Osteocyte (in vitro differentiated cells): ENCODE results near the gene WIPF2. TPM values are rescaled to one million over a fixed set of nuclear protein-coding genes. Genes with fewer than 3 reads are reported as not detected.

Experiments used
- DNase-seq: peaks from one replicate; pipeline ENCODE4 v3.0.0; 2021; ENCODE audit warnings: mixed read lengths; ENCODE audit not compliant: unreplicated experiment; ENCODE audit errors: extremely low spot score
- H3K27ac Mint-ChIP-seq: one replicate; pipeline ENCODE4 v1.8.0; 2021; ENCODE audit warnings: mild to moderate bottlenecking, mixed read lengths; ENCODE audit not compliant: unreplicated experiment
- H3K27me3 Mint-ChIP-seq: one replicate; pipeline ENCODE4 v1.8.0; 2021; ENCODE audit warnings: mixed read lengths; ENCODE audit not compliant: unreplicated experiment
- H3K36me3 Mint-ChIP-seq: one replicate; pipeline ENCODE4 v1.8.0; 2021; ENCODE audit warnings: mixed read lengths; ENCODE audit not compliant: unreplicated experiment
- H3K4me1 Mint-ChIP-seq: one replicate; pipeline ENCODE4 v1.8.0; 2021; ENCODE audit warnings: mixed read lengths; ENCODE audit not compliant: unreplicated experiment
- H3K4me3 Mint-ChIP-seq: one replicate; pipeline ENCODE4 v1.8.0; 2021; ENCODE audit warnings: mild to moderate bottlenecking, moderate library complexity, mixed read lengths; ENCODE audit not compliant: unreplicated experiment
- H3K9me3 Mint-ChIP-seq: one replicate; pipeline ENCODE4 v1.8.0; 2021; ENCODE audit warnings: mixed read lengths; ENCODE audit not compliant: unreplicated experiment
- CTCF ChIP-seq: fragments of 200-600 bp; sonication (generic); IDR thresholded peaks from 2 replicates; pipeline ENCODE4 v1.5.0; 2021; ENCODE audit warnings: antibody characterized with exemption, mild to moderate bottlenecking, moderate library complexity
- total RNA-seq: library from RNA; stranded (reverse); gene quantifications from 2 replicates; pipeline ENCODE4 v1.2.1, GENCODE V29; 2021

The WIPF2 gene
- total RNA-seq, 1 donor from 2014 or later, result 28.3 TPM

GRCh38 chr17:40322358-40323315, 103.5 kb downstream of the WIPF2 start:
- H3K27ac Mint-ChIP-seq, result peak overlapping the region; percentile 99
- peaks cover 86% of the 10 kb centered on the region for H3K4me1 Mint-ChIP-seq
- H3K36me3 Mint-ChIP-seq, result no peaks in the 10 kb centered on the region
- no peaks in the 10 kb centered on the region for H3K9me3 Mint-ChIP-seq
- peak overlapping the region; percentile 97 for H3K4me3 Mint-ChIP-seq
- no peak for TF ChIP-seq CTCF
- DNase-seq, result no peak
- H3K27me3 Mint-ChIP-seq, result no peaks in the 10 kb centered on the region

- DNase-seq, result no peak
- peaks cover 3% of the 10 kb centered on the region for H3K36me3 Mint-ChIP-seq
- peak overlapping the region; percentile 97 for H3K4me3 Mint-ChIP-seq
- peaks cover 90% of the 10 kb centered on the region for H3K4me1 Mint-ChIP-seq
- peak overlapping the region; percentile 99 for H3K27ac Mint-ChIP-seq
- no peak for TF ChIP-seq CTCF
- H3K9me3 Mint-ChIP-seq, result no peaks in the 10 kb centered on the region
- H3K27me3 Mint-ChIP-seq, result no peaks in the 10 kb centered on the region
Measured at GRCh38 chr17:40323391-40324381, 104.6 kb downstream of the WIPF2 start.

GRCh38 chr17:40325156-40326013, 106.3 kb downstream of the WIPF2 start:
- Mint-ChIP-seq H3K9me3 (no peaks in the 10 kb centered on the region), H3K4me3 (no peak overlapping the region), H3K36me3 (peaks cover 3% of the 10 kb centered on the region), H3K27me3 (no peaks in the 10 kb centered on the region), H3K27ac (peak overlapping the region; percentile 34), H3K4me1 (peaks cover 83% of the 10 kb centered on the region)
- DNase-seq, result no peak
- TF ChIP-seq CTCF, result no peak

- DNase-seq, result no peak
- H3K36me3 Mint-ChIP-seq, result peaks cover 5% of the 10 kb centered on the region
- no peak overlapping the region for H3K4me3 Mint-ChIP-seq
- peak overlapping the region; percentile 72 for H3K27ac Mint-ChIP-seq
- no peak for TF ChIP-seq CTCF
- no peaks in the 10 kb centered on the region for H3K27me3 Mint-ChIP-seq
- no peaks in the 10 kb centered on the region for H3K9me3 Mint-ChIP-seq
- peaks cover 83% of the 10 kb centered on the region for H3K4me1 Mint-ChIP-seq
Measured at GRCh38 chr17:40326014-40326831, 107.1 kb downstream of the WIPF2 start.
